GM12874 (cell line): ENCODE data around the gene COL17A1.

Experiments
- TF ChIP-seq, protein P1 (sequence below): IDR thresholded peaks from 2 replicates; pipeline ENCODE4 v1.5.1; 2011; ENCODE audit warnings: low read depth, mild to moderate bottlenecking, control low read depth, low read length, moderate library complexity; ENCODE audit not compliant: insufficient read depth

COL17A1 gene

GRCh38 chr10:104104418-104104817 lies 18.7 kb upstream of the COL17A1 start:
- TF ChIP-seq, protein P1, sequence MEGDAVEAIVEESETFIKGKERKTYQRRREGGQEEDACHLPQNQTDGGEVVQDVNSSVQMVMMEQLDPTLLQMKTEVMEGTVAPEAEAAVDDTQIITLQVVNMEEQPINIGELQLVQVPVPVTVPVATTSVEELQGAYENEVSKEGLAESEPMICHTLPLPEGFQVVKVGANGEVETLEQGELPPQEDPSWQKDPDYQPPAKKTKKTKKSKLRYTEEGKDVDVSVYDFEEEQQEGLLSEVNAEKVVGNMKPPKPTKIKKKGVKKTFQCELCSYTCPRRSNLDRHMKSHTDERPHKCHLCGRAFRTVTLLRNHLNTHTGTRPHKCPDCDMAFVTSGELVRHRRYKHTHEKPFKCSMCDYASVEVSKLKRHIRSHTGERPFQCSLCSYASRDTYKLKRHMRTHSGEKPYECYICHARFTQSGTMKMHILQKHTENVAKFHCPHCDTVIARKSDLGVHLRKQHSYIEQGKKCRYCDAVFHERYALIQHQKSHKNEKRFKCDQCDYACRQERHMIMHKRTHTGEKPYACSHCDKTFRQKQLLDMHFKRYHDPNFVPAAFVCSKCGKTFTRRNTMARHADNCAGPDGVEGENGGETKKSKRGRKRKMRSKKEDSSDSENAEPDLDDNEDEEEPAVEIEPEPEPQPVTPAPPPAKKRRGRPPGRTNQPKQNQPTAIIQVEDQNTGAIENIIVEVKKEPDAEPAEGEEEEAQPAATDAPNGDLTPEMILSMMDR = no peak

DNA sequence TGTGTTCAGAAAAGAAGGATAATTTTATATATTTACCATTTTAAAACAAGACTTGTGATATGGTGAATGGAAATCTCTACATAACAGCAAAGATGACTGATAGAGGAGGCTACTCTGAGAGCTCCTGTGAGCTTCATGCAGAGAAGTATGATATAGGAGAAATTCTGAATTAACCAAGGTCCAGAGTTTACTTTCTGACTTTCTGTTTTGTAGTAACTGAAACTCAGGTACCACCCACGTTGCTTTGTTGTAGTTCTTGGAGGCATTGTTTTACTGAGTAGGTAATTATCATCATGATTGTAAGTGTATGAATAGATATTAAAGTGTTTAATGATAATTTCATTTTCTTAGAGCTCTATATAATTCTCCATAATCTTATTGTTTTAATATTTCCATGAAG lies 18.3 kb upstream of the COL17A1 start:
- TF ChIP-seq, protein P1 = no peak

DNA sequence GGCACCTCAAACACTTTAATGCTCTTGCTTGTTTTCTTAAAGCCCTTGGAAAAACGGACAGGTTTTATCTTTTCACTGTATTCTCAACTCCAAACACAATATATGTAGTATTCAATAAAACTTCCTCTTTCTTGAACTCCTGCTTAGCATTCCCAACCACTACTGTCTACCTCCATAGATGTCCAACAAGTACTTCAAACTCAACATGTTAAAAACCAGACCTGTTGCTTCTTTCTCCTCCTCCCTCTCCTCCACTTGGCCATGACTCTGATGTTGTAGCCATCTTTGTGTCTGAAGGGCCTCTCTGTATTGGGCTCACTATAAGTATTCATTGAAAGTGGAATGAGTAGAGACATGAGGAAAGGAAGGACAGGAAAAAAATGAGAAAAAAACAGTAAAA lies 16.2 kb upstream of the COL17A1 start:
- TF ChIP-seq, protein P1 = no peak

- TF ChIP-seq, protein P1 = no peak
Observed at GRCh38 chr10:104100795-104101194, 15.1 kb upstream of the COL17A1 start.

DNA sequence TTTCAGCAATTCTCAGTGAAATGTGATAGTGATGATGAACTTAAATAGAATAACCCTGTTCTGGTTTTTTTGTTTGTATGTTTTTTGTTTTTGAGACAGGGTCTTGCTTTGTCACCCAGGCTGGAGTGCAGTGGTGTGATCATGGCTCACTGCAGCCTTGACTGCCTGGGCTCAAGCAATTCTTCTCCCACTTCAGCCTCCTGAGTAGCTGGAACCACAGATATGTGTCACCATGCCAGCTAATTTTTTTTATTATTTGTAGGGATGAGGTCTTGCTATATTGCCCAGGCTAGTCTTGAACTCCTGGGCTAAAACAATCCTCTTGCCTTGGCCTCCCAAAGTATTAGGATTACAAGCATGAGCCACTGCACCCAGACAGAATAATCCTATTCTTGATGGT lies 14.3 kb upstream of the COL17A1 start:
- TF ChIP-seq, protein P1 = no peak

- TF ChIP-seq, protein P1 = no peak
Observed at GRCh38 chr10:104099269-104099668, 13.6 kb upstream of the COL17A1 start.

- TF ChIP-seq, protein P1 = no peak
Observed at GRCh38 chr10:104098358-104098925, 12.8 kb upstream of the COL17A1 start.
